Neural crest cell (in vitro differentiated cells): ENCODE measurements around the gene CA6. TPM values are rescaled to one million over a fixed set of nuclear protein-coding genes. Genes with fewer than 3 reads are reported as not detected.

Experiments
- DNase-seq: peaks from one replicate; pipeline ENCODE4 v3.0.0; 2021; ENCODE audit warnings: low read depth, mixed read lengths, low spot score
- H3K27ac Mint-ChIP-seq: one replicate; pipeline ENCODE4 v1.8.0; 2021; ENCODE audit warnings: mild to moderate bottlenecking, mixed read lengths; ENCODE audit not compliant: unreplicated experiment
- H3K27me3 Mint-ChIP-seq: 2 replicates; pipeline ENCODE4 v1.8.0; 2021; ENCODE audit warnings: low read depth, mild to moderate bottlenecking, mixed read lengths
- H3K36me3 Mint-ChIP-seq: 2 replicates; pipeline ENCODE4 v1.8.0; 2021; ENCODE audit warnings: low read depth, mild to moderate bottlenecking, mixed read lengths
- H3K4me1 Mint-ChIP-seq: 2 replicates; pipeline ENCODE4 v1.8.0; 2021; ENCODE audit warnings: mixed read lengths
- H3K4me3 Mint-ChIP-seq: one replicate; pipeline ENCODE4 v1.8.0; 2021; ENCODE audit warnings: mild to moderate bottlenecking, mixed read lengths
- H3K9me3 Mint-ChIP-seq: 2 replicates; pipeline ENCODE4 v1.8.0; 2021; ENCODE audit warnings: mixed read lengths
- CTCF ChIP-seq: fragments of 200-600 bp; sonication (generic); conservative IDR thresholded peaks from 2 replicates; pipeline ENCODE4 v1.5.0; 2021; ENCODE audit warnings: antibody characterized with exemption, mild to moderate bottlenecking
- total RNA-seq: library from RNA; stranded (reverse); gene quantifications from 2 replicates; pipeline ENCODE4 v1.2.1, GENCODE V29; 2021

Gene CA6
- total RNA-seq, 1 donor from 2014 or later: not detected

- no peak for DNase-seq
- H3K36me3 Mint-ChIP-seq: no peaks in the 10 kb centered on the region
- H3K27ac Mint-ChIP-seq: no peak overlapping the region
- peaks cover 3% of the 10 kb centered on the region for H3K9me3 Mint-ChIP-seq
- H3K27me3 Mint-ChIP-seq: no peaks in the 10 kb centered on the region
- H3K4me3 Mint-ChIP-seq: no peak overlapping the region
- H3K4me1 Mint-ChIP-seq: peaks cover 5% of the 10 kb centered on the region
- no peak for TF ChIP-seq CTCF
Observed at GRCh38 chr1:8984203-8984602, 38.5 kb downstream of the CA6 start.

- no peak overlapping the region for H3K4me3 Mint-ChIP-seq
- H3K27me3 Mint-ChIP-seq: no peaks in the 10 kb centered on the region
- H3K36me3 Mint-ChIP-seq: no peaks in the 10 kb centered on the region
- no peak overlapping the region for H3K27ac Mint-ChIP-seq
- no peak for DNase-seq
- H3K9me3 Mint-ChIP-seq: peaks cover 3% of the 10 kb centered on the region
- no peak for TF ChIP-seq CTCF
- peaks cover 5% of the 10 kb centered on the region for H3K4me1 Mint-ChIP-seq
Observed at GRCh38 chr1:8984990-8985389, 39.3 kb downstream of the CA6 start.

GRCh38 chr1:8985915-8986813 is 40.5 kb downstream of the CA6 start:
- Mint-ChIP-seq H3K4me3 (no peak overlapping the region), H3K9me3 (no peaks in the 10 kb centered on the region), H3K27ac (no peak overlapping the region), H3K4me1 (peaks cover 5% of the 10 kb centered on the region), H3K36me3 (no peaks in the 10 kb centered on the region), H3K27me3 (no peaks in the 10 kb centered on the region)
- no peak for TF ChIP-seq CTCF
- DNase-seq: no peak

GRCh38 chr1:8986814-8987190 is 41.1 kb downstream of the CA6 start:
- H3K27ac Mint-ChIP-seq: no peak overlapping the region
- H3K4me3 Mint-ChIP-seq: no peak overlapping the region
- TF ChIP-seq CTCF: no peak

GRCh38 chr1:8987881-8988617 is 42.4 kb downstream of the CA6 start:
- Mint-ChIP-seq H3K4me1 (peaks cover 5% of the 10 kb centered on the region), H3K4me3 (no peak overlapping the region), H3K27ac (no peak overlapping the region), H3K27me3 (no peaks in the 10 kb centered on the region), H3K36me3 (no peaks in the 10 kb centered on the region), H3K9me3 (no peaks in the 10 kb centered on the region)
- peak; percentile 94 for TF ChIP-seq CTCF
- peak; percentile 78 for DNase-seq

More at GRCh38 chr1:8986814-8987190, 41.1 kb downstream of the CA6 start:
- Mint-ChIP-seq H3K4me1 (peaks cover 5% of the 10 kb centered on the region), H3K9me3 (no peaks in the 10 kb centered on the region), H3K27me3 (no peaks in the 10 kb centered on the region), H3K36me3 (no peaks in the 10 kb centered on the region)
- DNase-seq: no peak
